ENCODE data around the gene GRAMD4. TPM values are rescaled to one million over a fixed set of nuclear protein-coding genes. Genes with fewer than 3 reads are reported as not detected.

GRAMD4 gene
- total RNA-seq, 1 donor from 2014 or later, result 51.5 TPM

GRCh38 chr22:46593996-46594946 is 25.9 kb upstream of the GRAMD4 start:
- DNase-seq (ENCODE audit: low spot score) (no peak), ATAC-seq (no peak)
- intact Hi-C loops (cut with DNase I), result no loop called here

DNA sequence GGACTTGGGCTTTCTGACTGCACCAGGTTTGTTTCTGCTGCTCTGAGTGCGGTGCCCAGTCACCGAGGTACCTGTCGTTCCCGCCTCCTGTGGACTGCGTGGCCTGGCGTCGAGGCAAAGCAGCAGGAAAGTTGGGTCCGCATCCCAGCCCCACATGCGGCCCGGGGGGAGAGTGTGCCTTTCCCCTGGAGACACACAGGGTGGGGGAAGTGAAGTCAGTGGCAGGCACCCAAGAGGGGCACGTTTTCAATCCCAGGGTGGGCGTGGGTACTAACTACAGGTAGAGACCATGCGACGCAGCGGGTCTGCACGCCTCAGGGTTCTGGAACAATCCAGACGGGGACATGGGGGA is 25.3 kb upstream of the GRAMD4 start:
- DNase-seq (ENCODE audit: low spot score) (no peak), ATAC-seq (no peak)
- intact Hi-C loops (cut with DNase I), result no loop called here

GRCh38 chr22:46595545-46595944 is 24.6 kb upstream of the GRAMD4 start:
- intact Hi-C loops (cut with DNase I), result no loop called here
- ATAC-seq (no peak), DNase-seq (ENCODE audit: low spot score) (no peak)

GRCh38 chr22:46596032-46596441 is 24.1 kb upstream of the GRAMD4 start:
- DNase-seq (ENCODE audit: low spot score) (no peak), ATAC-seq (peak; percentile 46)
- intact Hi-C loops (cut with DNase I), result no loop called here

DNA sequence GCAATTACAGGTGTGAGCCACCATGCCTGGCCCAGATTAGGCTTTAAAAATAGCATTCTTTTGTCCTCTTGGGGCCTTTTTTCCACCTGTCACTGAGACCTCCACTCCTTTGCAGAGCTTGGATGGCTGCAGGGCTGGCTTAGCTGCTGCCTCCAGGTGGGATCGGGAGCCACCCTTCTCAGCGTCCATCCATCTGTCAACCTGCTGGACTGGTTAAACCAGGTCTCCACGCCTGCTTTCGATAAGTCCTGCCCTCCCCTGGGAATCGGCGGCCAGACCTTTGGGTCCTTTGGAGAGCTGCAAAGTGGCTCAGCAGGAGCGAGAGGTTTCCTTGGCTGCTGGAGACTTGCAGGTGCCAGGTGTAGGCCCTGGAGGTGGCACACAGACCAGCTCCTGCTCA is 23.4 kb upstream of the GRAMD4 start:
- ATAC-seq, result no peak
- DNase-seq (ENCODE audit: low spot score), result no peak
- intact Hi-C loops (cut with DNase I), result no loop called here

- ATAC-seq, result no peak
- no peak for DNase-seq (ENCODE audit: low spot score)
These were observed 22.0 kb upstream of the GRAMD4 start for GRCh38 chr22:46598224-46598623.

DNA sequence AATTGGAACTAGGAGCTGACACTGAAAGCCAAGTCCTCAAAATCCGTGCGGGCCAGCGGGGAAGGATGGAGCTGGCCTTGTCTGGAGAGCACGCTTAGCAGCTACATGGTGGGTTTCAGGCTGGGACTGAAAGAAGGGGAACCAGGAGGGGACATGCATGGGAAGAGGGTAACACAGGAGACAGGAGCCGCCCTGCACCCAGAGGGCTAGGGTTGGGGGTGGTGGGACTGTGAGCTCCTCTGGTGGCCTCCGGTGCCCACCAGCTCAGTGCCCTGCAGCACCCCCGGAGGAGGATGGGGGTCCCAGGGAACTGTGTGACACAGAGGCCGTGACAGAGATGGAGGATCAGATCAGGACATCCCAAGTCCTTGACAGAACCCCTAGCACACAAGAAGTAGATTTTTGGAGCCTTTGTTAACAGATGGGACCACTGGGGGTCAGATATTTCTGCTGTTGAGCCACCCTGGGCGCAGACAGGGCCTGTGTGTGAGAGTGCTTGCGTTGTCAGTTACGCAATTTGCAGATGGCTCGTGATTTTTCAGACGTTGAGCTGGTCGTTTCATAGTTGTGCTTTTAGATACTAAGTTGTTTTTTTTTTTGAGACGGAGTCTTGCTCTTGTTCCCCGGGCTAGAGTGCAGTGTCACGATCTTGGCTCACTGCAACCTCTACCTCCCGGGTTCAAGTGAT is 21.3 kb upstream of the GRAMD4 start:
- ATAC-seq (peak; percentile 78), DNase-seq (ENCODE audit: low spot score) (no peak)
- intact Hi-C loops (cut with DNase I), result no loop called here

More at GRCh38 chr22:46598224-46598623, 22.0 kb upstream of the GRAMD4 start:
- intact Hi-C loops (cut with DNase I), result no loop called here

DNA sequence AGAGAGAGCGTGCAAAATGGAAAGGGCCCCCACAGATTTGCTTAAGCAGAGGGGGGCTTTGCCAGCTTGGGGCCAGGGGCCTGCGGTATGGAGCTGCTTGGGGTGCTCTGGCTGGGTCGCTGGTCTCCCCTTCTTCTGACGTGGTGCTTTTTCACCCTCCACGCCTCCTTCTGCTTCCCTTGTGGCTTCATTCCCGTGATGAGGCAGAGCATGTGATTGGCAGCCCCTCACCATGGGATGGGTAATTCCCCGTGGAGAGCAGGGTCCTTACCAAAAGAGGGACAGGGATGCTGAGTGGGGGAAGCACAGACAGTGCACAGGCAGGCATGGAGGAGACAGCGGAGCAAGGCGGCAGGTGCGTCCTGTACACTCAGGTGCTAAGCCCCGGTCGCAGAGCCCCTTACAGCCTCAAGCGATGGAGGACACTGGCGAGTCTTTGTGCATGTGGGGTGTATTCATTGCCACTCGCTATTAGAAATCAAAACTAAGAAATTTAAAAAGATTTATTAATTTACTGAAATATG is 19.9 kb upstream of the GRAMD4 start:
- DNase-seq (ENCODE audit: low spot score), result no peak
- intact Hi-C loops (cut with DNase I), result no loop called here
- ATAC-seq, result no peak

- DNase-seq (ENCODE audit: low spot score) (no peak), ATAC-seq (peak; percentile 50)
- intact Hi-C loops (cut with DNase I), result no loop called here
These were observed 18.2 kb upstream of the GRAMD4 start for GRCh38 chr22:46602025-46602424.

GRCh38 chr22:46604306-46604690 is 15.9 kb upstream of the GRAMD4 start:
- ATAC-seq (peak; percentile 65), DNase-seq (ENCODE audit: low spot score) (no peak)
- intact Hi-C loops (cut with DNase I), result no loop called here

GRCh38 chr22:46605117-46605516 is 15.1 kb upstream of the GRAMD4 start:
- DNase-seq (ENCODE audit: low spot score) (no peak), ATAC-seq (no peak)
- intact Hi-C loops (cut with DNase I), result no loop called here

DNA sequence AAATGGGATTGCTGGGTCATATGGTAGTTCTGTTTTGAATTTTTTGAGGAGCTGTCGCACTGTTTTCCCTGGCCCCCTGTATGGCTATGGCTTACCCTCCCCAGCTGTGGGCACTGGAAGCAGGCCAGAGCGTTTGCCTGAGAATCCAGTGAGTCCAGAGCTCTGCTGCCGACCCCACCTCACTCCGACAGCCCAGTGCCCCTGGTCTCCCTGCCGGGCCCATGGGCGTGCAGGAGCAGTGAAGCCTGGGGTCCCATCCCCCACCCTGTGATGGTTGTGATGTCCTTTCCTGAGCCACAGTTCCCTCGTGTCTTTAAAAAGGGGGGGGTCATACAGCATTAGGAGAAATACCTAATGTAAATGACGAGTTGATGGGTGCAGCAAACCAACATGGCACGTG is 13.3 kb upstream of the GRAMD4 start:
- ATAC-seq (no peak), DNase-seq (ENCODE audit: low spot score) (no peak)
- intact Hi-C loops (cut with DNase I), result no loop called here

DNA sequence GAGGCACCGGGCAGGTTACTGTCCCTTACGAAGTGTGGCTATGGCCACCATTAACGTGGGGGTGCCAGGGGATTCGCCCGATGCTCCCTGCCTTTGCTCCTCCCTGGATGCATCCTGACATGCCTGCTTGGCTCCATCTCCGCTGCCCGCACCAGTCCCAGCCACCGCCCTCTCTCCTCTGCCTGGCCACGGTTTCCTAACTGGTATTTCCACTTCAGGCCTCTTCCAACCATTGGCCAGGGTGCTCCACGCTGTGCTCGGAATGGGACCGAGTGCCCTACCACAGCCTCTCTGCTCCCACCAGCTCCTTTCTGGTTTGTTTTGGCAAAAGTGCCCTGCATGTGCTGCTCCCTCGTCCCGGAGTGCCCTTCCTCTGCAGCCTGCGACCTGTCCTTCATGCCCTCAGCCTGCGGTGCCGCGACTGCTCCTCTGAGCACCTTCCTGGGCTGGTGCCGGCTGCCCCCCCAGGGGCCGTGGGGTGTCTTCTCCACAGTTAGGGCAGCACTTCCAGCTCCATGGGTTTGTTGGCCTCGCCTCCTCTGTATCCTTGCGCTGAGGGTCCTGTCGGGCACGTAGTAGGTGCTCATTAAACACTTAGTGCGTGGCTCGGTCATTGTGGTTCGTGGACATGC is 12.6 kb upstream of the GRAMD4 start:
- DNase-seq (ENCODE audit: low spot score) (no peak), ATAC-seq (no peak)
- intact Hi-C loops (cut with DNase I), result no loop called here

DNA sequence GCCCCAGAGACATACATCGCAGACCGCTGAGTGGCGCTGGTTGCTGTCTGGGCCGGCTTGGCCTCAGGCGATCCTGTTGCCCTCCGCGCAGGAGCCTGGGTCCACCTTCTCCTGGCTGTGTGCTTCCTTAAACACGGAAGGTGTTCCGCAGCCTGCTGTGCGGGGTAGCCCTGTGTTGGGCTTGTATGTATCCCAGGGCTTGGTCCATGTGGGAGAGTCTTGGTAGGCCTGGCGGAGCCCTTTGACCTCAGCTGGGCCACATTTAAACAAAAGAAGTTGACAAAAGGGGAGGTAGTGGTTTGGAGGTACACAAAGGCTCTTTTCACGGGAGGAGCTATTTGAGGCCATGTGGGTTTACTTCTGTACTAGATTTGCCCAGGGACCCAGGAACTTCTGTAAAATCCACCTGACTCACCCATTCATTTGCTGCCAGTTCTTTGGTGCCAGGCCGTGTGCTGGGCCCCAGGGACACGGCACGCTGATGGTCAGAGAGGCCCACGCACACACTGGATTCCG is 11.0 kb upstream of the GRAMD4 start:
- DNase-seq (ENCODE audit: low spot score) (no peak), ATAC-seq (no peak)
- intact Hi-C loops (cut with DNase I), result no loop called here

- intact Hi-C loops (cut with DNase I), result no loop called here
- DNase-seq (ENCODE audit: low spot score) (no peak), ATAC-seq (no peak)
These were observed 10.4 kb upstream of the GRAMD4 start for GRCh38 chr22:46609724-46610201.

- no peak for ATAC-seq
- intact Hi-C loops (cut with DNase I), result no loop called here
- no peak for DNase-seq (ENCODE audit: low spot score)
These were observed 9.8 kb upstream of the GRAMD4 start for GRCh38 chr22:46610356-46610755.

- ATAC-seq, result no peak
- intact Hi-C loops (cut with DNase I), result no loop called here
- DNase-seq (ENCODE audit: low spot score), result no peak
These were observed 9.0 kb upstream of the GRAMD4 start for GRCh38 chr22:46611189-46611588.

- DNase-seq (ENCODE audit: low spot score), result no peak
- intact Hi-C loops (cut with DNase I), result no loop called here
- peak; percentile 30 for ATAC-seq
These were observed 7.8 kb upstream of the GRAMD4 start for GRCh38 chr22:46612341-46612903.
